ENCODE results near the gene ZBTB12.

ZBTB12 gene

GRCh38 chr6:31896493-31896855 is 5.4 kb downstream of the ZBTB12 start:
- no peak for DNase-seq

- DNase-seq, result no peak
These were observed 9.1 kb downstream of the ZBTB12 start for GRCh38 chr6:31892821-31893220.

- no peak for DNase-seq
These were observed 12.4 kb downstream of the ZBTB12 start for GRCh38 chr6:31889331-31889972.

- DNase-seq, result peak; percentile 25 to 52
These were observed 13.3 kb downstream of the ZBTB12 start for GRCh38 chr6:31888276-31889258.

GRCh38 chr6:31887173-31888007 is 14.5 kb downstream of the ZBTB12 start:
- no peak for DNase-seq

GRCh38 chr6:31886541-31886991 is 15.3 kb downstream of the ZBTB12 start:
- no peak for DNase-seq

GRCh38 chr6:31884528-31885035 is 17.3 kb downstream of the ZBTB12 start:
- DNase-seq, result no peak

GRCh38 chr6:31883676-31884075 is 18.2 kb downstream of the ZBTB12 start:
- no peak for DNase-seq

GRCh38 chr6:31882344-31882743 is 19.5 kb downstream of the ZBTB12 start:
- no peak for DNase-seq

GRCh38 chr6:31881136-31881859 is 20.6 kb downstream of the ZBTB12 start:
- DNase-seq, result no peak

GRCh38 chr6:31880616-31881015 is 21.3 kb downstream of the ZBTB12 start:
- no peak for DNase-seq

GRCh38 chr6:31879901-31880300 is 22.0 kb downstream of the ZBTB12 start:
- DNase-seq, result no peak

GRCh38 chr6:31879143-31879542 is 22.7 kb downstream of the ZBTB12 start:
- DNase-seq, result no peak

- no peak for DNase-seq
These were observed 23.2 kb downstream of the ZBTB12 start, which contains the start of gene SLC44A4 for GRCh38 chr6:31878726-31879125. TSS of gene SLC44A4 (minus strand) at chr6:31878997. CDS start at chr6:31878980, 17 bp downstream.

- no peak for DNase-seq
These were observed 23.7 kb downstream of the ZBTB12 start for GRCh38 chr6:31878222-31878621.

GRCh38 chr6:31877651-31878161 is 24.2 kb downstream of the ZBTB12 start:
- no peak for DNase-seq

- no peak for DNase-seq
These were observed 24.7 kb downstream of the ZBTB12 start for GRCh38 chr6:31877125-31877650.

- DNase-seq, result no peak
These were observed 25.5 kb downstream of the ZBTB12 start for GRCh38 chr6:31876357-31876756.

- DNase-seq, result no peak
These were observed 26.0 kb downstream of the ZBTB12 start for GRCh38 chr6:31875877-31876276.

- no peak for DNase-seq
These were observed 26.9 kb downstream of the ZBTB12 start for GRCh38 chr6:31874836-31875572.

Data from CD4-positive, alpha-beta T cell treated with Interleukin-1 beta for 1 hour (primary cell).